Fibroblast of lung (primary cell): Measurements from ENCODE around the gene TEX35.

ENCODE experiments used
- CTCF ChIP-seq, 2 donors: IDR thresholded peaks in 1 of 2; conservative IDR thresholded peaks in 1 of 2; 1 replicate in 1 of 2; 2 replicates in 1 of 2; pipeline ENCODE4 v1.5.1; 2011 to 2012; ENCODE audit warnings: low read length in 2 of 2, control low read depth in 1 of 2, inconsistent platforms in 1 of 2, low read depth in 1 of 2, mild to moderate bottlenecking in 1 of 2
- EZH2 ChIP-seq: IDR thresholded peaks from 2 replicates; pipeline ENCODE4 v1.5.1; 2012; ENCODE audit warnings: low read length, control low read depth, mild to moderate bottlenecking; ENCODE audit errors: missing control alignments

- TF ChIP-seq CTCF (conservative IDR thresholded peaks at IDR 0.05 in 1 of 2, IDR thresholded peaks at IDR 0.05 in 1 of 2; ENCODE audit: low read depth in 1 of 2, low read length in 2 of 2) = no peak
- no peak for TF ChIP-seq EZH2
Measured at GRCh38 chr1:178538192-178538916, 25.4 kb downstream of the TEX35 start.
